Glutamatergic neuron (in vitro differentiated cells): ENCODE data around the gene ADAMTS16. TPM values are rescaled to one million over a fixed set of nuclear protein-coding genes. Genes with fewer than 3 reads are reported as not detected.

Experiments
- DNase-seq: peaks from one replicate; pipeline ENCODE4 v3.0.0; 2022
- H3K27ac Mint-ChIP-seq: one replicate; pipeline ENCODE4 v1.8.0; 2020; ENCODE audit warnings: mild to moderate bottlenecking, mixed read lengths, inconsistent platforms; ENCODE audit not compliant: unreplicated experiment
- H3K27me3 Mint-ChIP-seq: one replicate; pipeline ENCODE4 v1.8.0; 2020; ENCODE audit warnings: mild to moderate bottlenecking, moderate library complexity, mixed read lengths, inconsistent platforms; ENCODE audit not compliant: unreplicated experiment
- H3K36me3 Mint-ChIP-seq: one replicate; pipeline ENCODE4 v1.8.0; 2020; ENCODE audit warnings: mild to moderate bottlenecking, mixed read lengths, inconsistent platforms; ENCODE audit not compliant: unreplicated experiment
- H3K4me1 Mint-ChIP-seq: one replicate; pipeline ENCODE4 v1.8.0; 2020; ENCODE audit warnings: mild to moderate bottlenecking, low read depth, mixed read lengths, inconsistent platforms; ENCODE audit not compliant: unreplicated experiment
- H3K4me3 Mint-ChIP-seq: one replicate; pipeline ENCODE4 v1.8.0; 2020; ENCODE audit warnings: mild to moderate bottlenecking, mixed read lengths, inconsistent platforms; ENCODE audit not compliant: unreplicated experiment
- H3K9me3 Mint-ChIP-seq: one replicate; pipeline ENCODE4 v1.8.0; 2020; ENCODE audit warnings: mild to moderate bottlenecking, moderate library complexity, mixed read lengths, inconsistent platforms; ENCODE audit not compliant: unreplicated experiment
- CTCF ChIP-seq: fragments of 200-600 bp; sonication (generic); IDR thresholded peaks from one replicate; pipeline ENCODE4 v1.5.0; 2021; ENCODE audit not compliant: partially characterized antibody, unreplicated experiment
- total RNA-seq: library from RNA; stranded (reverse); fragmentation: NEBNext Ultra II Directional; extraction: Animal tissue kit (Norgen Biotek cat#: 25700); gene quantifications from one replicate; pipeline ENCODE4 v1.2.1, GENCODE V29; 2021; ENCODE audit not compliant: unreplicated experiment

ADAMTS16 gene
- total RNA-seq, 1 donor from 2014 or later: 4.8 TPM

- no peak overlapping the region for H3K4me3 Mint-ChIP-seq
- H3K4me1 Mint-ChIP-seq: peaks cover 6% of the 10 kb centered on the region
Measured at GRCh38 chr5:5316334-5316733, 176.2 kb downstream of the ADAMTS16 start.

GRCh38 chr5:5317976-5318375 is 177.8 kb downstream of the ADAMTS16 start:
- Mint-ChIP-seq H3K27me3 (no peaks in the 10 kb centered on the region), H3K4me3 (no peak overlapping the region), H3K9me3 (no peaks in the 10 kb centered on the region), H3K27ac (no peak overlapping the region), H3K4me1 (peaks cover 6% of the 10 kb centered on the region), H3K36me3 (no peaks in the 10 kb centered on the region)
- DNase-seq: no peak
- no peak for TF ChIP-seq CTCF

More at GRCh38 chr5:5316334-5316733, 176.2 kb downstream of the ADAMTS16 start:
- Mint-ChIP-seq H3K9me3 (no peaks in the 10 kb centered on the region), H3K27ac (no peak overlapping the region), H3K36me3 (no peaks in the 10 kb centered on the region), H3K27me3 (no peaks in the 10 kb centered on the region)
- no peak for DNase-seq
- no peak for TF ChIP-seq CTCF

DNA sequence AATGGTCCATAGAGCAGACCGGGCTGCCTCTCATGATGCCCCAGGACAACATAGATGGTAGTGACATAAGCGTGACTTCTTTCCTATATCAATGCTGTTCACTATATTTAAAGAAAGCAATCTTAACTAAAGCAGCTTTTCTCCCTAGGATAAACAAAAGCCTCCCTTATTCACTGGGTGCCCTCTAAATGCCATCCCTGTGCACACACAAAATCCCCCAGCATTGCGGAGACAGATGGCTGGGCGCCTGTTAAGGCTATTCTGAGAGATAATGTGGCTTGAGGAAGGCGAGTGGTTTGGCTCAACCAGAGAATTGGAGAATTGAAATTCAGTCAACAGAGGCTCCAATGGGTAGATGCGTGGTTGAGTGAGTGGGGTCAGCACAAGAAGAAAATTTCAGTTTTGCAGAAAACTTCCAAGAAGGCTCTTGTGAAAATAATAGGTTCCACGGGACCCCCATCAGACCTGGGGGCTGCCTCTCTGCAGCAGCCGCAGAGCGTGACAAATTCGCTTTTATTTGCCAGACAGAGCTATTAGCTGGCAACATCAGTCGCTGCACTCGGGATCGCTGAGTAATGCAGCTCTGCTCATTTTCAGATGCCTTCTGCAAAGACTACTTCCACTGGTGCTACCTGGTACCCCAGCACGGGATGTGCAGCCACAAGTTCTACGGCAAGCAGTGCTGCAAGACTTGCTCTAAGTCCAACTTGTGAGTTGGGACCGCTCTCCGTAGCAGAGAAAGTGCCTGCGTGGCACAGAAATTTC is 178.5 kb downstream of the ADAMTS16 start:
- no peaks in the 10 kb centered on the region for H3K36me3 Mint-ChIP-seq
- TF ChIP-seq CTCF: no peak
- H3K4me3 Mint-ChIP-seq: no peak overlapping the region
- no peaks in the 10 kb centered on the region for H3K9me3 Mint-ChIP-seq
- no peaks in the 10 kb centered on the region for H3K27me3 Mint-ChIP-seq
- DNase-seq: no peak
- no peak overlapping the region for H3K27ac Mint-ChIP-seq
- H3K4me1 Mint-ChIP-seq: peaks cover 6% of the 10 kb centered on the region

DNA sequence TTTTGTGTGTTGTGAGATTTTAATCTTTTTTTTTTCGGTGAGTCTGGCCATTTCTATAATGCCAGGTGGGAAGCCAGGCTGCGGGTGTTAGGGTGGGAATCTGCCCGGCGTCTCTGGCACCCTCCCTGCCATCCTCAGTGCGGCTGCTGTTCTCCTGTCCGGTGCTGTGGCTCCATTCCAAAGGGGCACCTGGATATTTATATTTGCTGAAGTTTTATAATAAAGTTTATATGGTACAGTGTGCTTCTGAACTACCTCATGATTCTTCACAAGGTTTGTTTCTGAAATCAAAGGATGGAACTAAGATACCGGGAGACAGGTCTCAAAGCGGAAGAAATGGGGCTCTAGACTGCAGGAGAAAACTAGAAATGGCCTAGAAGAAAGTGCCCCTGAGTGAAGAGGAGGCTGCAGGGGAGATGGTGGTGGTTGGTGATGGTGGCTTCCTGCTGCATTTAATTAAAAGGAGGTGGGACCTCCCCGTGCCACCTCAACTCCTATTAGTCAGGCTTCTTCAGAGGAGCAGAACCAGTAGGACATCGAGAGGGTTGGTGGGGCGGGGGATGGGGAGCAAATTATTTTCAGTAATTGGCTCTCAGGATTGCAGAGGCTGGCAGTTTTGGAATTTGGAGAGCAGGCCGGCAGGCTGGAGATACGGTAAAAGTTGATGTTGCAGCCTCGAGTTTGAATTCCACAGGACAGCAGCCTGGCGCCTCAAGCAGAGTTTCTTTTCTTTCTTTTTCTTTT is 180.1 kb downstream of the ADAMTS16 start:
- Mint-ChIP-seq H3K36me3 (peaks cover 2% of the 10 kb centered on the region), H3K4me3 (no peak overlapping the region), H3K4me1 (peaks cover 6% of the 10 kb centered on the region), H3K27me3 (no peaks in the 10 kb centered on the region), H3K9me3 (no peaks in the 10 kb centered on the region), H3K27ac (no peak overlapping the region)
- no peak for TF ChIP-seq CTCF
- no peak for DNase-seq

DNA sequence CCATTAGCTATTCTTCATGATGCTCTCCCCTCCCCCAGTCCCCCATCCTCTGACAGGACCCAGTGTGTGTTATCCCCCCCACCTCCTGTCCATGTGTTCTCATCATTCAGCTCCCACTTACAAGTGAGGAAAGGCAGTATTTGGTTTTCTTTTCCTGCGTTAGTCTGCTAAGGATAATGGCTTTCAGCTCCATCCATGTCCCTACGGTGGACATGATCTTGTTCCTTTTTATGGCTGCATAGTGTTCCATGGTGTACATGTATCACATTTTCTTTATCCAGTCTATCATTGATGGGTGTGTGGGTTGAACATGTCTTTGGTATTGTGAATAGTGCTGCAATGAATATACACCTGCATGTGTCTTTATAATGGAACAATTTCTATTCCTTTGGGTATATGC is 181.0 kb downstream of the ADAMTS16 start:
- Mint-ChIP-seq H3K4me1 (peaks cover 6% of the 10 kb centered on the region), H3K36me3 (peaks cover 5% of the 10 kb centered on the region), H3K27ac (no peak overlapping the region), H3K27me3 (no peaks in the 10 kb centered on the region), H3K9me3 (no peaks in the 10 kb centered on the region), H3K4me3 (no peak overlapping the region)
- DNase-seq: no peak
- TF ChIP-seq CTCF: no peak
